HG03442 (cell line): ENCODE data around the gene DCAF15.

Experiments
- ATAC-seq: cut with Tn5 transposase; IDR thresholded peaks from one replicate; pipeline ENCODE4 v1.9.1; 2021; ENCODE audit warnings: mild to moderate bottlenecking, moderate library complexity; ENCODE audit not compliant: unreplicated experiment

Gene DCAF15

GRCh38 chr19:13990085-13990484, 37.8 kb downstream of the DCAF15 start:
- no peak for ATAC-seq

DNA sequence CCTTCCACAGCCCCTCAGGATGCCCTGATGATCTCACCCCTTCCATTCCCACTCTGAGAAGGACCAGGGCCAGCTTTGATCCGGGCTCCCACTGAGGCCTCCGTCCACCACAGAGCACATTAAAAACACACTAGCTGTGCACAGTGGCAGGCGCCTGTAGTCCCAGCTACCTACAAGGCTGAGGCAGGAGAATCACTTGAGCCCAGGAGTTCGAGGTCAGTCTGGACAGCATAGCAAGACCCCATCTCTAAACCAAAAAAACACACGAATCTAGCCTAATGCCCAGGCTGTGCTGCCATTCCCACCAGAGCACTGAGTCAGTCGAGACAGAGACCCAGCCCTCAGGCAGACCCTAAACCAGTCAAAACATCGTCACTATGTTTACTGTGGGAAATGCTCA, 39.7 kb downstream of the DCAF15 start:
- no peak for ATAC-seq

DNA sequence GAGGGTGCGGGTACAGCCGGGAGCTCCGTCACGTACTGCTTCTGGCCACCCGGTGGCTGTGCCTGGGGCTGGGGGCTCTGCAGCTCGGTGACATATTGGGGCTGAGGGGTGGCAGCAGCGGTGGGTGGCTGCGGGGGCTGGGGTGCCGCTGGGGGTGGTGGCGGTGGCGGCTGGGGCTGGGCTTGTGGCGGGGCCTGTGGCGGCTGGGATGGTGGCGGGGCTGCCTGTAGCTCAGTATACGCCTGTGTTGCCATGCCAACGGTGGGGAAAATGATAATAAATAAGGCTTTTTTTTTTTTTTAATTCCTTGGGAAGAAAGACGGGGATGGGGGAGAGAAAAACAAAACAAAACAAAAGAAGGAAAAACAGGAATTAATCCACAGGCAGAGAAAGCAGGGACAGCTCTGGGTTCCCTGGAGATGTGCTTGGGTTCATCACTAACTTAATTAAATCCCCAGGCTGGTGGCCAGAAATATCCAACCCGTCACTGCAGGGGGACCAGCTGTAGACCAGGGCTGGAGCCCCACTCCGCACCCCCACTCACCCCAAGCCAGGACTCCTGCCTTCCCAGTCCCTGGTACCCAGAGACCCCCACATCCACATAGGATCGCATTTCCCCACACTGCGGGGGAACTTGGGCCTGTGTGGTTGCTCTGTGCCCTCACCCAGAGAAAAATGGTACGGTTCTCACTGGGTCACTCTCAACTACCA, 41.4 kb downstream of the DCAF15 start:
- ATAC-seq = no peak

GRCh38 chr19:13995017-13995728, 42.9 kb downstream of the DCAF15 start:
- ATAC-seq = no peak

DNA sequence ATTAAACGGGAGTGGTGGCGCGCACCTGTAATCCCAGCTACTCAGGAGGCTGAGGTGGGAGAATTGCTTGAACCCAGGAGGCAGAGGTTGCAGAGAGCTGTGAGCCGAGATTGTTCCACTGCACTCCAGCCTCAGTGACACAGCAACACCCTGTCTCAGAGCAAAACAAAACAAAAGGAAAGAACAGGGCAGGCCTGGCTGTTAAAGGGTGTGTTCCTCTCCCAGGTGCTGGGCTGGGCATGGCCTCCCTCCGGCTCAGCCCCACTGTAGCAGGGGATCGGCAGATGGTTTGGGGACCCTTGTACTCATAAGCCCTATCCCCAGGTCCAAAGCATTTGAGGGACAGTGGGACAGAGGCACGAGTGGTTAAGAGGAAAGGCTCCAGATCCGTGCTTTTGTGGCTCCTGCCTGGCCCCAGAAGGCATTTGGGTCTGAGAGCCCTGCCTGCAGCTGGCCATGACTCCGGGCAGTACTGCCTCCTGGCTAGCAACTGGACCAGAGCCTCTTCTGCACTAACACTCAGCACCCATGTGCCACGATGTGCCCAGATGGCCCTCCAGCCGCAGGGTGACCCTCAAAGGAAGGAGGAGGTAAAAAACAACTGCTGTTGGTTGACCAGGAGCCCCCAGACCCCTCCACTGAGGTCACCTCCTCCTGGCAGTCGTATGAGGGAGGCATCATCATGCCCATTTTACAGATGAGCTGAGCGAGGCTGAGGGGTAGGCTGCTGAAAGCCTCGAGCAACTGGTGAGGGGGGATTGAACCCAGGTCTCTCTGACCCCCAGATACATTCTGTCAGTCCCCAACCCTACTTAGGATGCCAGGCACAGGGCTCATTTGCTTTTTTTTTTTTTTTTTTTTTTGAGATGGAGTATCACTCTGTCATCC, 43.8 kb downstream of the DCAF15 start:
- ATAC-seq = no peak

DNA sequence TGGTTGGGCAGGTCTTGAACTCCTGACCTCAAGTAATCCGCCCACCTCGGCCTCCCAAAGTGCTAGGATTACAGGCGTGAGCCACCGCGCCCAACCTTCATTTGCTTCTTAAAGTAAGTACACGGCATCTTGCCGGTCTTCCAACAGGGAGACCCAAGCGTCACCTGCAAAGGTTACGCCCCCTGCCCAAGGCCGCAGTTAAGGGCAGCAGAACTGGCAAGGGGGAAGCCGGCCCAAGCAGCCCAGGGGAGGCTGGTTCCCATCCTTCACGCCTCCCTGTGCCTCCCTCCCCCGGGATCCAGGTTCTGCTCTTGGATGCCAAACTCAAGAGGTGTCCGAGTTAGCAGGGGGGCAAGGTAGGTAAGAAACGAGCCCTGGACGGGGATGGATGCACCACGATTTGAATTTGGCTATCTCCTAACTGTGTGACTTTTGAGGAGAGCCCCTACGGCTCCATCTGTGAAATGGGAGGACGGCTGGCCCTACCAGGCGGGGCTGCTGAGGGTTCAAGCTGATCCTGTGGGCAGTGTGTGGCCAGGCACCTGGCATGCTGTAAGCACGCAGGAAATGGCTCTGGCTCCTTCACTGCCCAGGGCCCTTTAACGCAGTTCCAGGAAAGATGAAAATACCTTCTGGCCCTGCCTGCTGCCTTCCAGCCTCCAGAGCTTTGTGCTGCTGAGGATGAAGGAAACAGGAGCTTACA, 44.8 kb downstream of the DCAF15 start:
- no peak for ATAC-seq

DNA sequence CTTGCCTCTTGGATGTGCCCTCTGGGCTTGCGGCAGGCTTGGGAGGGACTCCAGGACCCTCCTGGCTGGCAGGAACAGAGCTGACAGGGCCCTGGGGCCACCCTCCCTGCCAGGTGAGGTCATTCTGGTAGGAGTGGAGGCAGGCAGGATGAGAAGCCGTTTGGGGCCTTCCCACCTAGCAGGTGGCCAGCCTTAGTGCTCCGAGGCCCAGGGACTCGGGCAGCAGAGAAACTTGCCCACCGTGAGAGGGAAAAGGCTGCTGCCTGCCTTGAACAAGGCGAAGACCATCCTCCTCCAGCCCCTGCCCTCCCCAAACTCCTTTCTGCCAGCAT, 45.3 kb downstream of the DCAF15 start:
- ATAC-seq = no peak

GRCh38 chr19:13998426-13998825, 46.1 kb downstream of the DCAF15 start:
- ATAC-seq = no peak

- no peak for ATAC-seq
Measured at GRCh38 chr19:13999085-13999484, 46.8 kb downstream of the DCAF15 start.

DNA sequence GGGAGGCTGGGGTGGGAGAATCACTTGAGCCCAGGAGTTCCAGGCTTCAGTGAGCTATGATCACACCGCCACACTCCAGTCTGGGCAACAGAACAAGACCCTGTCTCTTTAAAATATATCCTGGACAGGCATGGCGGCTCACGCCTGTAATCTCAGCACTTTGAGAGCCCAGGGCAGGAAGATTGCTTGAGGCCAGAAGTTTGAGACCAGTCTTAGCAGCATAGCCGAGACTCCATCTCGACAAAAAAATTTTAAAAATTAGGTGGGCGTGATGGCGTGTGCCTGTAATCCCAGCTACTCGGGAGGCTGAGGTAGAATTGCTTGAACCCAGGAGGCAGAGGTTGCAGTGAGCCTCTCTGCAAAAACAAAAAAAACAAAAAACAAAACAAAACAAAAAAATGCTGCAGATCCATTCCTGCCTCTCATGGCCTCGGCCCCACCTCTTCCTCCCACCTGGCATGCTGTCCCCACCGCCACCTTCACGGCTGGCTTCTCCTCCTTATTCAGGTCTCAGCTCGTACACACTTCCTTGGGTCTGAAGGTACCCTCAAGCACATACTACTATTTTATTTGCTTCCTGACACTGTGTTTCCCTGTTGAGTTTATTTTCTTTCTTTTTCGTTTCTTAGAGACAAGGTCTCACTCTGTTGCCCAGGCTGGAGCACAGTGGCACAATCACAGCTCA, 48.5 kb downstream of the DCAF15 start:
- ATAC-seq = no peak

DNA sequence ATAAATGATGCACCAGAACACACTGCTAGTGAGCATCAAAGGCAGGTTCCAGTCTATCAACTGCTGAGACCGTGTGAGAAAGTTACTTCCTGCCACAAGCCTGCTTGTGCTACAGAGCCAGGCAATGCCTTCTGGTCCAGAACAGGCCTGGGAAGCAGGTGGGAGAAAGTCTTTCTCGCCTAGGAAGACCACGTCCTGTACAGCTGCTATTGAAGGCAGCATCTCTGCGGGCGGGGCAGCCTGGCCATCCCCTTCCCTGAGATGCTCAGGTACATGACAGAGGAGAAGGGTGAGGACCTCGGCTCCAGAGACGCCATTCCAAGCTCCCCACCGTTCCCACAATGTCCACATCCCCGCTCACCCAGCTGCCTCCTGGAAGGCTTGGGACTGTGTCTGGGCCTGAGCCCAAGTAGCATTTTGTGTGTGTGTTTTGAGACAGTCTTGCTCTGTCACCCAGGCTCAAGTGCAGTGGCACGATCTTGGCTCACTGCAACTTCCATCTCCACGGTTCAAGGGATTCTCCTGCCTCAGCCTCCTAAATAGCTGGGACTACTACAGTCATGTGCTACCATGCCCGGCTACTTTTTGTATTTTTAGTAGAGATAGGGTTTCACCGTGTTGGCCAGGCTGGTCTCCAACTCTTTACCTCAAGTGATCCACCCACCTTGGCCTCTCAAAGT, 50.4 kb downstream of the DCAF15 start:
- ATAC-seq = no peak

DNA sequence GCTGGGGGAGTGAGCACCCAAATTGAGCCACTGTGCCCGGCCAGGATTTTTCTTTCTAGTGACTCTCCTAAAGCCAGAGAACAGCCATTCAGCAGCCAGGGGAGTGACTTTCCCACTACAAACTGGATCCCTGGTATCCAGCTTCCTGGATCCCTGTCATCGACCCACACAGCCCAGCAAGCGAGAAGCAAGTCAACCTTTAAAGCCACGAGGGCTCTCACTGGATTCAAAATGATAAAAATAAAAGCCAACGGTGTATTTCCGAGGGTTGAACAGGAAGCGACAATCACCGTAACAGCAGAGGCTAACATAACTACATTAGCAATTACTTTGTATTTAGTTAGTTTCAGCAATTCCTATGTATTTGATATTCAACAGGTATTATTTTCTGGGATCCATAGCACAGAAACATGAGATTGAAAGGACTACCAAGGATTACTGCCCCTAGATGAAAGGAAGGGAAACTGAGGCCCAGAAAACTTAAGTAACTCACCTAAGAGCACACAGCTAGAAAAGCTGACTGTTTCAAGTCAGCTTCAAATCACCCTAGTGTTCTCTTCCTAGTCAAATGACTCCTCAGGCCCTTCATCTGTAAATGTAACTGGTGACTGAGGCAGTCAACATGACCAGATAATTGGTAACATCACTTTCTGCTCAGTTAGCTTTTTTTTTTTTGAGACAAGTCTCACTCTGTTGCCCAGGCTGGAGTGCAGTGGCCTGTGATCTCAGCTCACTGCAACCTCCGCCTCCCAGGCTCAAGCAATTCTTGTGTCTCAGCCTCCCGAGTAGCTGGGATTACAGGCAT, 51.1 kb downstream of the DCAF15 start:
- no peak for ATAC-seq

DNA sequence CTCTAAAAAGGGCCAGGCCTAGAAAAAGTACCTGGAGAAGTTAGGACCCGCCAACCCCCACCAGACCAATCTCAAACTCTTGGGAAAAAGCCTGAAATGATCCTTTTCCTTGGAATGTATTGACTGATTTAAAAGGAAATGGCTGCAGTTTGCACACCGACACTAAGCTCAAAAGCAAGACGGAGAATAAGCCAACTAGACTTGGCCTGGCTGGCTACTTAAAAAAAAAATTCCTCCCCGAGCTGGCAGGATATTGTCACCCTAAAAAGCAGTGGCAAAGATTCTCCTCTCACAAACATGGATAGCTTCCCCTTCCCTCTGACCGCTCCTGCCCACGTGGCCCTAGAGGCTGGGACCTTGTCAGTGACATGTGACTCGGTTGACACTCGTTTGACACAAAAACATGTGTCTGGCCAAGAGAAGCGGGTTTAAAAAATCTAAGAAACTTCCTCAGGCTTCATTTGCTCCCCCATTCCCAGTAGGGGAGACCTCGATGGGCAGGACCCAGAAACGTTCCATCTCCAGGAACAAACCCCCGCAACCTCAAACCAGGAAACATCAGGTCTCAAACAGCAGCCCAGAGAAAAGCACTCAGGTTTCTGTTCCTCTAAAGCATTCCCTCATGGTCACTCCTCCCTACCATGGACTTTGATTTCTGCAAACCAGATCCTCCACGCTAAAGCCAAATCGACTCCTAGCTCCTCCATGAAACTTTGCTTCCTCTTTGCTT, 52.5 kb downstream of the DCAF15 start:
- ATAC-seq = no peak

DNA sequence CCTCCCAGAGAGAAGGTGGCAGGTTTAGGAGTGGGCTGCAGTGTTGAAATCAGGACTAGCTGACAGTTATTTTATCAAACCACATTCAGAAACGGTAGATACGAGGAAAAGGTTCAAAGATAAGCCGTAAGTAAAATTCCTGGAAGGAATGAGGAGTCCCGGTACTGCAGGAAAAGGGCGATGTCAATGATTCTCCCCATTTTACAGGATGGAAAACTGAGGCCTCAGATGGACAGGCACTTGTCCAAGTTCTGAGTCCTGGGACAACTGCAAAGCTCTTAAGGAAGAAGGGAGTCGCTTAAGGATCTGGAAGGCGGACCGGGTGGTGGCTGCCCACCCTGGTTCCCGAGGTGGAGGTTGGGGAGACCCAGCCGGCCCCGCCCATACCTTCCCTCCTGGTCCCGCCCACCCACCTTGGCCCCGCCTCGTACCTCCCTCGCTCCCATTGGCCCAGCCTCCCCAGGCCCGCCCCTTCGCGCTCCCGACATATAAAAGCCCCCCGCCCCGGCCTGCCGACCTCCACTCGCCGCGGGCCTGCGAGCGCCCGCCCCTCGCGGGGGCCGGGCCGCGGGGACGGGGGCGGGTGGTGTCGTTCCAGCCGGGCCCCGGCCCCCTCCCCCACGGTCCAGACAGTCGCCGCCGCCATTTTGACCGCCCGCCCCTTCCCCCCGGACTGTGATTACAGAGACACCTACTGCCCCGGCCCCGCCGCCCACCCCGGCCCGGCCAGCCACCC, 53.2 kb downstream of the DCAF15 start:
- ATAC-seq = peak; percentile 31

DNA sequence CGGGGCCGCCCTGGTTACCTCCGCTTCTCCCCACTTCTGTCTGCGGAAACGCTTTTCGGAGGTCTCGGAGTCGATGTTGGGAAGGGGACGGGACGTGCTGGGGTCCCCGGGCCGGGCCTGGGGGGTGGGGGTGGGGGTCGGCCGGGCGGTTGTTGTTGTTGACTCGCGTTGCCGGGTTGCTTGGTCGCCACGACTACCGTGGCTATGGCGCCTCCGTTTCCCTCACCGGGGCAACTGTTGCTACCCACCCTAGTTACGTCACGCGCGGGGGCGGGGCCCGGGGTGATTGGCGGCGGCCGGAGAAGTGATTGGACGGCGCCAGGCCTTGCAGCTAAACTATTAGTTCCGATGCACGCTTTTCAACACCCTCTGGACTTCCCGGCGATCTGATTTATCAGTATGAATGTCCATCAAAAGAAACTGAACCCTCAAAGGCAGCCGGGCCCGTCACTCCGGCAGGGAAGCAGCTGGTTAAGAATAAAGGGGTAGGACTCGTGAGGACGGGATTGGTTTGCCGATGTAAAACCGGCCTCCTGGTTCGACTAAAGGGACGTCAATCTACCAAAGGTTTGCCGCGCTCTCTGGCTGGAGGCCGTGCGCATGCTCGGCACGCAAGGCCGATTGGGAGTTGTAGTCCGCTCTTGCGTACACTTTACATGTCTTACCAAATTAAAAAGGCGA, 53.9 kb downstream of the DCAF15 start, which contains the start of gene RFX1:
Gene RFX1, minus strand, starts transcription at position 236 of the 681 bp plus-strand sequence. CDS start 12,477 bp downstream, outside the sequence.
- ATAC-seq = peak; percentile 70

DNA sequence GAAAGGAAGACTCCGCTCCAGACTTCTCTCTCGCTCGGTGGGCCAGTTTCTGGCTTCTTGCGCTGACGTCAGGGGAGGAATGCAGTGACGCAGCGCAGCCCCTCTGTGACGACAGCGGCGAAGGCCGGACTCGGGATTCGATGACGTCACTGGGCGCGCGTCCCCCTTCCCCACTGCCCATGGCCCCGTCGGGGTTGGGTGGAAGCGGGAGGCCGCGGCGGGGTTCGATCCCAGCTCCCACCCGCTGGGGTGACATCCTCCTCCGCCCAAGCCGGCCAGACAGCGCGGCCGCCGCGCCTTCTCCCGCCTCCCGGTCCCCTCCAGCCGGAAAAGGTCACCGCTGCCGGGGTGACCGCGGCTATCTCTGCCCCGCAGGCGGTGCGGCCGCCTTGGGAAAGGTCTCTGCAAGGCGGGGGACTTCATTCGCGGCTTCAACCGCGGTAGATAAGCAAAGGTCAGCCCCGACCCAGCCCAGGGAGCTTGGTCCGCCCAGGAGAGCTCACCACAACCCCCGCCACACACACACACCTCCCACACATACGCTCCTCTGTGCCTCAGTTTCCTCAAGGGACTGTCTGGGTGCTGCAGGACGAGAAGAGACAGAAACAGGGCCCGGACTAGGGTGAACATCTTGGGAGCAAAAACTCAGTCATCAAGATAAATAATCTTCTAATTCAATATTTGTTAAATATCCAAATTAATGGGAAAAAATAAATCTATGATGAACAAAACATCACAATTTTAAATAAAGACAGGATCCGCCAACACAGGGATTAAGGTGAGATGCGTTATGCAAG, 54.7 kb downstream of the DCAF15 start:
- ATAC-seq = peak; percentile 28
